Caco-2 (cell line): Measurements from ENCODE around the gene KLK8. TPM values are rescaled to one million over a fixed set of nuclear protein-coding genes. Genes with fewer than 3 reads are reported as not detected.
A peak's percentile ranks its signal among the peaks of the same experiment; 100 is the strongest.

Experiments used
- BruUV-seq: library from RNA; stranded (reverse); fragments of 400-500 nt; replicated peaks from 2 replicates; lab custom pipeline; 2021; lab: Mats Ljungman, UMichigan
- CTCF ChIA-PET: fragments of 300-600 bp; sonication (Branson Sonifier 250); formaldehyde crosslinking; loops from one replicate; lab custom pipeline; 2022; ENCODE audit warnings: antibody characterized with exemption; lab: Charles Lee
- POLR2A ChIA-PET: fragments of 300-600 bp; sonication (Branson Sonifier 250); formaldehyde crosslinking; loops from one replicate; lab custom pipeline; 2022; ENCODE audit warnings: antibody characterized with exemption; lab: Charles Lee
- DNase-seq, 2 experiments: peaks; one replicate each; pipeline versions ENCODE4 v3.0.0 to v3.0.0-alpha.2; 2020 to 2022
- H3K27me3 ChIP-seq: replicated peaks from 2 replicates; pipeline ENCODE4 v1.6.0; 2011; ENCODE audit warnings: low read length; ENCODE audit not compliant: control insufficient read depth, insufficient read depth
- H3K36me3 ChIP-seq: 2 replicates; pipeline ENCODE4 v1.5.1; 2011; ENCODE audit warnings: low read length; ENCODE audit not compliant: control insufficient read depth, insufficient read depth
- H3K4me1 ChIP-seq: fragments of 250-450 bp; sonication (Bioruptor Pico); 2 replicates; pipeline ENCODE4 v1.5.1; 2020; ENCODE audit warnings: mild to moderate bottlenecking
- H3K4me3 ChIP-seq: 2 replicates; pipeline ENCODE4 v1.5.1; 2011; ENCODE audit warnings: low read depth, mild to moderate bottlenecking, control low read depth, low read length
- H3K9me3 ChIP-seq: fragments of 250-450 bp; sonication (Bioruptor Pico); 2 replicates; pipeline ENCODE4 v1.5.1; 2020; ENCODE audit warnings: mild to moderate bottlenecking, moderate library complexity
- H3K27ac Mint-ChIP-seq: one replicate; pipeline ENCODE4 v1.8.0; 2022; ENCODE audit warnings: mixed read lengths; ENCODE audit not compliant: unreplicated experiment
- H3K27me3 Mint-ChIP-seq: one replicate; pipeline ENCODE4 v1.8.0; 2022; ENCODE audit warnings: mixed read lengths; ENCODE audit not compliant: insufficient read depth, unreplicated experiment
- H3K36me3 Mint-ChIP-seq: one replicate; pipeline ENCODE4 v1.8.0; 2022; ENCODE audit warnings: mild to moderate bottlenecking, mixed read lengths; ENCODE audit not compliant: insufficient read depth, unreplicated experiment
- H3K4me1 Mint-ChIP-seq: one replicate; pipeline ENCODE4 v1.8.0; 2022; ENCODE audit warnings: low read depth, mixed read lengths; ENCODE audit not compliant: unreplicated experiment
- H3K4me3 Mint-ChIP-seq: one replicate; pipeline ENCODE4 v1.8.0; 2022; ENCODE audit warnings: mild to moderate bottlenecking, moderate library complexity, mixed read lengths; ENCODE audit not compliant: unreplicated experiment
- H3K9me3 Mint-ChIP-seq: one replicate; pipeline ENCODE4 v1.8.0; 2022; ENCODE audit warnings: mixed read lengths; ENCODE audit not compliant: unreplicated experiment
- intact Hi-C: fragments of 100-400 bp; cut with micrococcal nuclease; formaldehyde crosslinking; loops from one replicate; pipeline ENCODE4 v1.10.0; 2022; ENCODE audit not compliant: unreplicated experiment
- total RNA-seq: library from RNA; stranded (reverse); gene quantifications from 2 replicates; pipeline ENCODE4 v1.2.3, GENCODE V29; 2022
- TF ChIP-seq, protein P1 (sequence below), 2 experiments: fragments of 200-600 bp in 1 of 2; IDR thresholded peaks; 1 replicate in 1 of 2; 2 replicates in 1 of 2; pipeline versions ENCODE4 v1.5.1 to v1.8.0; 2011 to 2022; ENCODE audit warnings: antibody characterized with exemption in 1 of 2, control low read depth in 1 of 2, inconsistent platforms in 1 of 2, low read depth in 1 of 2, low read length in 1 of 2, mild to moderate bottlenecking in 1 of 2, moderate library complexity in 1 of 2; ENCODE audit not compliant: insufficient read depth in 1 of 2, severe bottlenecking in 1 of 2, unreplicated experiment in 1 of 2

The KLK8 gene
- total RNA-seq, 1 experiment from 2014 or later = 1.7 TPM

DNA sequence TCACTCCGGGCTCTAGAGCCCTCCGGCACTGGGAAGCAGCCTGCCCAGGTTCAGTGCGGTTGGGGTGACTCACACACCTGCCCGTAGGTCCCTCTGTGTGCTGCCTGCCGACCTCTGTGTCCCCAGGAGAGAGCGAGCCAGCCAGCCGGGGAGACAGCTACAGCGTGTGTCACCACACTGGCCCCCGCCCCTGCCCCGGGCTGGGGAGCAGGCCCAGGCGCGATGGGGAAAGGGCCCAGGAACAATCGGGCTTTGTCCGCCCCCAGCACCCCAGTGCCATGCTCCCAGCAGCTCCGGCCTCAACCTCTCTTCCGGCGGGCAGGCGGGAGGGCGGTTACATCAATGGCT, 32.0 kb downstream of the KLK8 start, which contains the start of gene KLK6:
KLK6 (minus strand) TSS at position 179 of the 348 bp plus-strand sequence. CDS start 1,487 bp downstream, outside the sequence.
- intact Hi-C loops = no loop called here
- no peak for DNase-seq
- POLR2A ChIA-PET = no interaction called here
- Mint-ChIP-seq H3K4me3 (no peak within 1 kb of the TSS), H3K4me1 (no peaks in the 10 kb centered on the region), H3K36me3 (peaks cover 5% of the 10 kb centered on the region), H3K27me3 (no peaks in the 10 kb centered on the region), H3K9me3 (no peaks in the 10 kb centered on the region), H3K27ac (no peak within 1 kb of the TSS)
- Histone ChIP-seq H3K9me3 (no peaks in the 10 kb centered on the region), H3K4me1 (peaks cover 11% of the 10 kb centered on the region; the same call in 1 of the 2 replicates), H3K36me3 (no peaks in the 10 kb centered on the region), H3K27me3 (no peaks in the 10 kb centered on the region), H3K4me3 (no peak within 1 kb of the TSS)
- CTCF ChIA-PET = no interaction called here
- TF ChIP-seq, protein P1, sequence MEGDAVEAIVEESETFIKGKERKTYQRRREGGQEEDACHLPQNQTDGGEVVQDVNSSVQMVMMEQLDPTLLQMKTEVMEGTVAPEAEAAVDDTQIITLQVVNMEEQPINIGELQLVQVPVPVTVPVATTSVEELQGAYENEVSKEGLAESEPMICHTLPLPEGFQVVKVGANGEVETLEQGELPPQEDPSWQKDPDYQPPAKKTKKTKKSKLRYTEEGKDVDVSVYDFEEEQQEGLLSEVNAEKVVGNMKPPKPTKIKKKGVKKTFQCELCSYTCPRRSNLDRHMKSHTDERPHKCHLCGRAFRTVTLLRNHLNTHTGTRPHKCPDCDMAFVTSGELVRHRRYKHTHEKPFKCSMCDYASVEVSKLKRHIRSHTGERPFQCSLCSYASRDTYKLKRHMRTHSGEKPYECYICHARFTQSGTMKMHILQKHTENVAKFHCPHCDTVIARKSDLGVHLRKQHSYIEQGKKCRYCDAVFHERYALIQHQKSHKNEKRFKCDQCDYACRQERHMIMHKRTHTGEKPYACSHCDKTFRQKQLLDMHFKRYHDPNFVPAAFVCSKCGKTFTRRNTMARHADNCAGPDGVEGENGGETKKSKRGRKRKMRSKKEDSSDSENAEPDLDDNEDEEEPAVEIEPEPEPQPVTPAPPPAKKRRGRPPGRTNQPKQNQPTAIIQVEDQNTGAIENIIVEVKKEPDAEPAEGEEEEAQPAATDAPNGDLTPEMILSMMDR (IDR thresholded peaks at IDR 0.05; ENCODE audit: insufficient read depth in 1 of 2, low read depth in 1 of 2, low read length in 1 of 2, severe bottlenecking in 1 of 2, unreplicated experiment in 1 of 2) = no peak
- no TSS peak for BruUV-seq

DNA sequence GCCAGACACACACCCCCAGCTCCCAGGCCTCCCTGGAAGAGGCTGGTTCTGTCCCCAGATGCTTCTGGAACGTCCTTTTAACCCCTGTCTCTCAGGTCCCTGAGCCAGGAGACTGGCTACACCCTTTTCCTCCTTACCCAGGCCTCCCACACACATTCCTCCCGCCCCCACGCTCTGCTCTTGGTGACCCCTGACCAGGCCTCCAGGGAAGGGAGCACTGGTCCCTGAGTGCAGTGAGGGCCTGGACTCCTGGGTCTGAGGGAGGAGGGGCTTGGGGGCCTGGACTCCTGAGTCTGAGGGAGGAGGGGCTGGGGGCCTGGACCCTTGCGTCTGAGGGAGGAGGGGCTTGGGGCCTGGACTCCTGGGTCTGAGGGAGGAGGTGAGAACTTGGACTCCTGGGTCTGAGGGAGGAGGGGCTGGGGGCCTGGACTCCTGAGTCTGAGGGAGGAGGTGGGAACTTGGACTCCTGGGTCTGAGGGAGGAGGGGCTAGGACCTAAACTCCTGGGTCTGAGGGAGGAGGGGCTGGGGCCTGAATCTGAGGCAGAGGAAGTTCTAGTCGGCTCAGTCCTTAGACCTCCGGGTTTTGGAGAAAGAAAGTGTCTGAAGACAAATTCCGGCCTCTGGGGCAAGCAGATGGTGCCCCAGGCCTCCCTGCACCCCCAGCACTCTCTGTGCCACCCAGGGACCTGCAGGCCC, 32.5 kb downstream of the KLK8 start:
- peak in 1 of 2 experiments; percentile 67 for DNase-seq
- CTCF ChIA-PET = no interaction called here
- Histone ChIP-seq H3K27me3 (no peaks in the 10 kb centered on the region), H3K9me3 (no peaks in the 10 kb centered on the region), H3K4me1 (peaks cover 11% of the 10 kb centered on the region; the same call in 1 of the 2 replicates), H3K4me3 (no peak overlapping the region), H3K36me3 (no peaks in the 10 kb centered on the region)
- no TSS peak for BruUV-seq
- TF ChIP-seq, protein P1 (IDR thresholded peaks at IDR 0.05; ENCODE audit: insufficient read depth in 1 of 2, low read depth in 1 of 2, low read length in 1 of 2, severe bottlenecking in 1 of 2, unreplicated experiment in 1 of 2) = no peak
- Mint-ChIP-seq H3K27me3 (peaks cover 3% of the 10 kb centered on the region), H3K4me3 (no peak overlapping the region), H3K9me3 (no peaks in the 10 kb centered on the region), H3K4me1 (no peaks in the 10 kb centered on the region), H3K36me3 (peaks cover 5% of the 10 kb centered on the region), H3K27ac (no peak overlapping the region)
- intact Hi-C loops = no loop called here
- POLR2A ChIA-PET = no interaction called here

DNA sequence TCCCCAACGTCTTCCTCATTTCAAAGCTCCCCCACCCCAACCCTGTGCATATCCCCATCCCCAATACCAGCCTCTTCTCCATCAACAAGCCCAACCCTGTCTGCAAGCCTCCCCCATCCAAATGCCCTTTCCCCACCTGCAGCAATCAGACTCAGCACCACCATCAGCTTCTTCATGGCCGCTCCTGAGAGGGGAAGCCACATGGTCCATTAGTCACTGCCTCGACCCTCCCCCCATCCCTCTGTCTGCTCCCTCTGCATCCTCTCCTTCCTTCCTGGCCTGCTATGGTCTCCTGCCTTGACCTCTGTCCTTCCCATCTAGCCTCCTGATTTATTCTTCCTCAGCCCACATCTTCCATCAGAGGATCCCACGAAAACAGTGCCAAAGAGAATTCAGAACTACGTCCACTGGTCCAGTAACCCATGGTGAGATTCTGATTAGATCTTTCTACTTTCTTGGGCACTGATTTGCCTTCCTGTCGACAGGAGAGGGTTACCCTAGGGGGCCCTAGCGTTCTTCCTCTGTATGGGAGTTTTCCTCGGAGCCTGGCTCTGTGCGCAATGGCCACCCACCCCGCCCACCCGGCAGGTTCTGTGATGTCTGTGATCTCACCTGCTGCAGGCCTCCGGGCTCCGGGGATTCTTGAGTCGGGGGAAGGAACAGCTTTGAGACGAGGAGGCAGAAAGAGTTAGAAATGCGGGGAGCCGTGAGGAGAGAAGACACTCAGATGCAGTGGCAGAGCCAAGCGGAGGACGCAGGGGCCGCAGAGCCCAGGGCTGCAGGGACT, 33.3 kb downstream of the KLK8 start:
- Mint-ChIP-seq H3K27me3 (peaks cover 3% of the 10 kb centered on the region), H3K27ac (no peak overlapping the region), H3K9me3 (peaks cover 1% of the 10 kb centered on the region), H3K4me3 (no peak overlapping the region), H3K36me3 (peaks cover 2% of the 10 kb centered on the region), H3K4me1 (no peaks in the 10 kb centered on the region)
- BruUV-seq = no TSS peak
- DNase-seq = no peak
- H3K36me3 ChIP-seq = no peaks in the 10 kb centered on the region
- no peaks in the 10 kb centered on the region for H3K27me3 ChIP-seq
- intact Hi-C loops = no loop called here
- TF ChIP-seq, protein P1 (IDR thresholded peaks at IDR 0.05; ENCODE audit: insufficient read depth in 1 of 2, low read depth in 1 of 2, low read length in 1 of 2, severe bottlenecking in 1 of 2, unreplicated experiment in 1 of 2) = no peak
- H3K9me3 ChIP-seq = no peaks in the 10 kb centered on the region
- POLR2A ChIA-PET = no interaction called here
- peaks cover 11% of the 10 kb centered on the region; the same call in 1 of the 2 replicates for H3K4me1 ChIP-seq
- no peak overlapping the region for H3K4me3 ChIP-seq
- CTCF ChIA-PET = no interaction called here
